HCT116 (cell line): ENCODE measurements around the gene CCSER1. TPM values are rescaled to one million over a fixed set of nuclear protein-coding genes. Genes with fewer than 3 reads are reported as not detected.

Experiments
- ATAC-seq: fragments of 200-7000 bp; cut with Tn5 transposase; 2 replicates; pipeline ENCODE4 v1.9.1; 2020; ENCODE audit warnings: mild to moderate bottlenecking, moderate library complexity
- BruUV-seq: library from RNA; stranded (reverse); fragments of 400-500 nt; replicated peaks from 2 replicates; lab custom pipeline; 2021; lab: Mats Ljungman, UMichigan
- CTCF ChIA-PET: fragments of 300-600 bp; sonication (Branson Sonifier 250); formaldehyde crosslinking; loops from one replicate; lab custom pipeline; 2021; ENCODE audit warnings: antibody characterized with exemption; lab: Charles Lee
- POLR2A ChIA-PET: fragments of 300-600, 350-600 bp; sonication (Branson Sonifier 250); formaldehyde crosslinking; loops from one replicate; lab custom pipeline; 2021; ENCODE audit warnings: antibody characterized with exemption; lab: Charles Lee
- RAD21 ChIA-PET, 2 experiments: fragments of 300-600 bp; sonication (Branson Sonifier 250); formaldehyde crosslinking; loops; one replicate each; lab custom pipeline; 2023; ENCODE audit warnings: low total read pairs in 2 of 2; ENCODE audit not compliant: uncharacterized antibody in 2 of 2, unreplicated experiment in 2 of 2, low non-redundant PET in 1 of 2; lab: Charles Lee
- DNase-seq: peaks from one replicate; pipeline ENCODE4 v3.0.0-alpha.2; 2010; ENCODE audit warnings: low read depth, low spot score
- H2AFZ ChIP-seq: fragments of 200-600 bp; shearing (Covaris generic), sonication (generic); 2 replicates; pipeline ENCODE4 v1.6.1; 2017; ENCODE audit warnings: low read depth, mixed run types, mixed read lengths, antibody characterized with exemption, low read length; ENCODE audit not compliant: poor library complexity, severe bottlenecking
- H3K27ac ChIP-seq: 2 replicates; pipeline ENCODE4 v1.5.1; 2012; ENCODE audit warnings: low read depth, low read length
- H3K27me3 ChIP-seq: fragments of 200-600 bp; sonication (generic); 2 replicates; pipeline ENCODE4 v1.6.1; 2016; ENCODE audit warnings: mixed run types, low read length, mixed read lengths; ENCODE audit not compliant: insufficient read depth
- H3K36me3 ChIP-seq, 2 experiments: fragments of 200-500 bp in 1 of 2; fragments of 200-600 bp in 1 of 2; sonication (Bioruptor generic) in 1 of 2; sonication (generic) in 1 of 2; 2 replicates each; pipeline versions ENCODE4 v1.5.1 to v1.6.1; 2014 to 2016; ENCODE audit warnings: low read length in 2 of 2, inconsistent platforms in 1 of 2, mixed read lengths in 1 of 2, mixed run types in 1 of 2; ENCODE audit not compliant: insufficient read depth in 2 of 2, control insufficient read depth in 1 of 2
- H3K4me1 ChIP-seq, 2 experiments: fragments of 200-600 bp in 1 of 2; sonication (generic) in 1 of 2; 2 replicates each; pipeline versions ENCODE4 v1.5.1 to v1.6.1; 2012 to 2017; ENCODE audit warnings: low read length in 2 of 2, inconsistent platforms in 1 of 2, mild to moderate bottlenecking in 1 of 2, mixed read lengths in 1 of 2, mixed run types in 1 of 2, moderate library complexity in 1 of 2; ENCODE audit not compliant: insufficient read depth in 2 of 2, control insufficient read depth in 1 of 2
- H3K4me2 ChIP-seq: fragments of 200-600 bp; sonication (generic); 2 replicates; pipeline ENCODE4 v1.6.1; 2017; ENCODE audit warnings: mixed run types, low read length, mixed read lengths
- H3K4me3 ChIP-seq, 2 experiments: fragments of 200-600 bp in 1 of 2; sonication (generic) in 1 of 2; replicated peaks in 1 of 2; 2 replicates each; pipeline ENCODE4 v1.5.1; 2011 to 2016; ENCODE audit warnings: low read length in 2 of 2, control low read depth in 1 of 2, low read depth in 1 of 2, mild to moderate bottlenecking in 1 of 2, mixed read lengths in 1 of 2, mixed run types in 1 of 2
- H3K79me2 ChIP-seq: fragments of 200-600 bp; sonication (generic); 2 replicates; pipeline ENCODE4 v1.6.1; 2017; ENCODE audit warnings: mild to moderate bottlenecking, mixed run types, low read length, moderate library complexity, mixed read lengths; ENCODE audit not compliant: insufficient read depth
- H3K9ac ChIP-seq: fragments of 200-600 bp; sonication (generic); 2 replicates; pipeline ENCODE4 v1.6.1; 2016; ENCODE audit warnings: low read length, mixed read lengths
- H3K9me2 ChIP-seq: fragments of 200-600 bp; sonication (generic), shearing (Covaris generic); 2 replicates; pipeline ENCODE4 v1.6.1; 2017; ENCODE audit warnings: mixed run types, mild to moderate bottlenecking, moderate library complexity; ENCODE audit not compliant: insufficient read depth
- H3K9me3 ChIP-seq, 2 experiments: fragments of 200-500 bp in 1 of 2; fragments of 200-600 bp in 1 of 2; sonication (Bioruptor generic) in 1 of 2; sonication (generic) in 1 of 2; 2 replicates each; pipeline ENCODE4 v1.6.1; 2014 to 2017; ENCODE audit warnings: low read length in 2 of 2, mixed read lengths in 2 of 2, inconsistent platforms in 1 of 2, low read depth in 1 of 2, mild to moderate bottlenecking in 1 of 2, mixed run types in 1 of 2, moderate library complexity in 1 of 2; ENCODE audit not compliant: control insufficient read depth in 1 of 2, insufficient read depth in 1 of 2
- H4K20me1 ChIP-seq: fragments of 200-600 bp; sonication (generic), shearing (Covaris generic); 2 replicates; pipeline ENCODE4 v1.6.1; 2017; ENCODE audit warnings: mixed run types, mild to moderate bottlenecking, moderate library complexity; ENCODE audit not compliant: insufficient read depth
- CEBPB ChIP-seq: IDR thresholded peaks from 2 replicates; pipeline ENCODE4 v1.6.1; 2012; ENCODE audit warnings: low read depth
- ELF1 ChIP-seq: IDR thresholded peaks from 2 replicates; pipeline ENCODE4 v1.6.1; 2012; ENCODE audit warnings: low read depth, borderline replicate concordance
- RAD21 ChIP-seq: IDR thresholded peaks from 2 replicates; pipeline ENCODE4 v1.6.1; 2012; ENCODE audit warnings: low read depth, mild to moderate bottlenecking
- intact Hi-C: fragments of 100-400 bp; cut with micrococcal nuclease; formaldehyde crosslinking; loops from 2 replicates; pipeline ENCODE4 v1.10.0; 2022
- total RNA-seq: library from RNA; stranded (reverse); gene quantifications from one replicate; pipeline ENCODE4 v1.2.1, GENCODE V29; 2021; ENCODE audit not compliant: unreplicated experiment
- TF ChIP-seq, protein P1 (sequence below), 3 experiments: fragments of 200-600 bp in 1 of 3; sonication (generic) in 1 of 3; IDR thresholded peaks in 2 of 3; conservative IDR thresholded peaks in 1 of 3; 2 replicates each; pipeline ENCODE4 v1.5.1; 2012 to 2017; ENCODE audit warnings: low read depth in 2 of 3, low read length in 2 of 3, antibody characterized with exemption in 1 of 3, borderline replicate concordance in 1 of 3, control low read depth in 1 of 3, mild to moderate bottlenecking in 1 of 3, mixed read lengths in 1 of 3, mixed run types in 1 of 3, moderate library complexity in 1 of 3; ENCODE audit not compliant: insufficient read depth in 1 of 3

The CCSER1 gene
- total RNA-seq, 1 experiment from 2014 or later = 6.7 TPM

DNA sequence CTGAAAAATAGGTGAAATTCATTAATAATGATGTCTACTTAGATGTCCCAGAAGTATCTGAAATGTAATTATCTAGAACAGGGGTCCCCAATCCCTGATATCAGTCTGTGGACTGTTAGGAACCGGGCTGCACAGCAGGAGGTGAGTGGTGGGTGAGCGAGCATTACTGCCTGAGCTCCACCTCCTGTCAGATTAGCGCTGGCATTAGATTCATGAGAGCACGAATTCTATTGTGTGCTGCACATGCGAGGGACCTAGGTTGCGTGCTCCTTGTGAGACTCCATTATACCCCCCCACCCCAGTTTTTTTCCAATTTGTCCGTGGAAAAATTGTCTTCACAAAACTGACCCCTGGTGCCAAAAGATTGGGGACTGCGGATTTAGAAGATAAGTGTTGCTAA, 458.8 kb downstream of the CCSER1 start (continued):
- TF ChIP-seq, protein P1, sequence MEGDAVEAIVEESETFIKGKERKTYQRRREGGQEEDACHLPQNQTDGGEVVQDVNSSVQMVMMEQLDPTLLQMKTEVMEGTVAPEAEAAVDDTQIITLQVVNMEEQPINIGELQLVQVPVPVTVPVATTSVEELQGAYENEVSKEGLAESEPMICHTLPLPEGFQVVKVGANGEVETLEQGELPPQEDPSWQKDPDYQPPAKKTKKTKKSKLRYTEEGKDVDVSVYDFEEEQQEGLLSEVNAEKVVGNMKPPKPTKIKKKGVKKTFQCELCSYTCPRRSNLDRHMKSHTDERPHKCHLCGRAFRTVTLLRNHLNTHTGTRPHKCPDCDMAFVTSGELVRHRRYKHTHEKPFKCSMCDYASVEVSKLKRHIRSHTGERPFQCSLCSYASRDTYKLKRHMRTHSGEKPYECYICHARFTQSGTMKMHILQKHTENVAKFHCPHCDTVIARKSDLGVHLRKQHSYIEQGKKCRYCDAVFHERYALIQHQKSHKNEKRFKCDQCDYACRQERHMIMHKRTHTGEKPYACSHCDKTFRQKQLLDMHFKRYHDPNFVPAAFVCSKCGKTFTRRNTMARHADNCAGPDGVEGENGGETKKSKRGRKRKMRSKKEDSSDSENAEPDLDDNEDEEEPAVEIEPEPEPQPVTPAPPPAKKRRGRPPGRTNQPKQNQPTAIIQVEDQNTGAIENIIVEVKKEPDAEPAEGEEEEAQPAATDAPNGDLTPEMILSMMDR (IDR thresholded peaks at IDR 0.05 in 2 of 3, conservative IDR thresholded peaks at IDR 0.05 in 1 of 3; ENCODE audit: borderline replicate concordance in 1 of 3, insufficient read depth in 1 of 3, low read depth in 2 of 3, low read length in 2 of 3) = no peak

DNA sequence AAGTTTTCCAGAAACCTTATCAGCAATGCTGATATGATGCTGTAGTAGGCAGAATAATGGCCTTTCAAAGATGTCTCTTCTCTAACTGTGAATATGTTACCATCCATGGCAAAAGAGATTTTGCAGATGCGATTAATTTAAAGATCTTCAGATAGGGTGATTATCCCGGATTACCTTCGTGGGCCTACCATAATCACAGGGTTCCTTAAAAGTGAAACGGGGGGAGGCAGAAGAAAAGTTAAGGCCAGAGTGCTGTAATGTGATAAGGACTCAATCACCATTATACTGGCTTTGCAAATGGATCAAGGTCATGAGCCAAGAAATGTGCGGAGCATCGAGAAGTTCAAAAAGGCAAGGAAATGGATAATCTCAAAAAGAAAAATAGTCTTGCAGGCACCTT, 459.6 kb downstream of the CCSER1 start:
- POLR2A ChIA-PET = no interaction called here
- H3K9me2 ChIP-seq = no peaks in the 10 kb centered on the region
- no peak for DNase-seq

More for the DNA sequence above, 459.6 kb downstream of the CCSER1 start:
- BruUV-seq = no TSS peak
- Histone ChIP-seq H3K9ac (no peak overlapping the region), H3K36me3 (no peaks in the 10 kb centered on the region), H3K4me2 (no peak overlapping the region), H2AFZ (no peak overlapping the region), H4K20me1 (no peaks in the 10 kb centered on the region), H3K4me3 (no peak overlapping the region), H3K9me3 (no peaks in the 10 kb centered on the region), H3K79me2 (no peaks in the 10 kb centered on the region), H3K27me3 (no peaks in the 10 kb centered on the region), H3K4me1 (no peaks in the 10 kb centered on the region), H3K27ac (no peak overlapping the region)
- ATAC-seq = no peak
- ChIA-PET CTCF (no interaction called here), RAD21 (no interaction called here)
- intact Hi-C loops = no loop called here
- no peak for TF ChIP-seq ELF1
- no peak for TF ChIP-seq CEBPB
- TF ChIP-seq, protein P1 (IDR thresholded peaks at IDR 0.05 in 2 of 3, conservative IDR thresholded peaks at IDR 0.05 in 1 of 3; ENCODE audit: borderline replicate concordance in 1 of 3, insufficient read depth in 1 of 3, low read depth in 2 of 3, low read length in 2 of 3) = no peak
- TF ChIP-seq RAD21 = no peak
